ENCODE results near the gene AMY2A.
"Not testable (repeated sequence)": the region's sequence is repeated elsewhere in the genome, so short reads cannot be mapped to it uniquely, and the experiment has no call there.

DNA sequence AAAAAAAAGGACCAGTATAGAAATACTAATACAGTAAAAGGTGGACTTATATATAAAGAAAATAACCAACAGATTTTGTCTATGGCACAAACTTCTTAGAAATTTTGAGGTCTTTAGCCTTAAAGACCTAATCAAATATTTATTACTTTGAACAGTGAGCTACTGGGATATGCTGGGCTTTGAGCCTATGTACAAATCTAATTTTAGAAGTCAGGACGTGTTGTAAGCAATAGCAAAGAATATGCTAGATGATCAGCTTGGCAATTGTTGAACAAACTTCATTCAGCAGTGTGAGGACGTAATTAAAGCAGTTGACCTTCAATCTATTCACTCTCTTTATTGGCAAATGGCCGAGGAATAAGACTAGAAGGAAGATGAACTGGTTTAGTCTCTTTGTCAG lies 14.5 kb upstream of the AMY2A start:
- not testable (repeated sequence) for TF ChIP-seq POLR2A (IDR thresholded peaks at IDR 0.05); POLR2AphosphoS5 (IDR thresholded peaks at IDR 0.05; ENCODE audit: insufficient read depth in 1 of 2, low read depth in 1 of 2)
- TF ChIP-seq, protein P1, sequence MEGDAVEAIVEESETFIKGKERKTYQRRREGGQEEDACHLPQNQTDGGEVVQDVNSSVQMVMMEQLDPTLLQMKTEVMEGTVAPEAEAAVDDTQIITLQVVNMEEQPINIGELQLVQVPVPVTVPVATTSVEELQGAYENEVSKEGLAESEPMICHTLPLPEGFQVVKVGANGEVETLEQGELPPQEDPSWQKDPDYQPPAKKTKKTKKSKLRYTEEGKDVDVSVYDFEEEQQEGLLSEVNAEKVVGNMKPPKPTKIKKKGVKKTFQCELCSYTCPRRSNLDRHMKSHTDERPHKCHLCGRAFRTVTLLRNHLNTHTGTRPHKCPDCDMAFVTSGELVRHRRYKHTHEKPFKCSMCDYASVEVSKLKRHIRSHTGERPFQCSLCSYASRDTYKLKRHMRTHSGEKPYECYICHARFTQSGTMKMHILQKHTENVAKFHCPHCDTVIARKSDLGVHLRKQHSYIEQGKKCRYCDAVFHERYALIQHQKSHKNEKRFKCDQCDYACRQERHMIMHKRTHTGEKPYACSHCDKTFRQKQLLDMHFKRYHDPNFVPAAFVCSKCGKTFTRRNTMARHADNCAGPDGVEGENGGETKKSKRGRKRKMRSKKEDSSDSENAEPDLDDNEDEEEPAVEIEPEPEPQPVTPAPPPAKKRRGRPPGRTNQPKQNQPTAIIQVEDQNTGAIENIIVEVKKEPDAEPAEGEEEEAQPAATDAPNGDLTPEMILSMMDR (IDR thresholded peaks at IDR 0.05) = not testable (repeated sequence)
